ENCODE data around the gene FAM107B.
"Not testable (repeated sequence)": the region's sequence is repeated elsewhere in the genome, so short reads cannot be mapped to it uniquely, and the experiment has no call there.

The FAM107B gene

DNA sequence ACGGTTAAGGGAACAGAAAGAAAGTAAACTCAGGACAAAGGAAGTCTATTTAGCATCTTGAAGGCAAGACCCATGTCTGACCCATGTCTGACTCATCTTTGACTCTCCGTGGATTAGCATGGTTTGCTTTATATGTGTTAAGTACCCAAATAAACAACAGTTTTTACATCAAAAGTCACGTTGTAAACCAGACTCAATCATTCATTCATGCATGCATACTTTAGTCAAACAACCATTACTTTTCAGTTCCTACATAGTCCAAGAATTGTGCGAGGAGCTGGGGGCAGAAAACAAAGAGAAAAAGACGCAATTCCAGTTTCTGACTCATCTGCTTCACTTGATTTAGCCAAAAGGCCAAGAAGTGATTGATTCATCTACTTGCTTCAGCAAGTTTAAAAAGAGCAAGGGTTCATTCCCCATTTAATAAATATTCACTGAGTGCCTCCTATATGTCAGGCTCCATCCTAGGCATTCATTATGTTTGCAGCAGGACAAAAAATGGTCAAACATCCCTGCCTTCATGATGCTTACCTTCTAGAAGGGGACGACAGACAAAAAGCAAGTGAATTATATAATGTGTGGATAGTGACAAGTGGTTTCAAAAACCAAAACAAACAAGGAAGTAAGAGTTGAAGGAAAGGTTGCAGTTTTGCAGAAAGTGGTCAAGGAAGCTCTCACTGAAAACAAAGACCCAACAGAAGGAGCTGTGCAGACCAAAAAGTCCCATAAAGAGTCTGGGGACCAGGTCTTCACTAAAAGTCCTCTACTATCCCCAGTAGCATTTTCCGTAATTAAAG lies 116.2 kb downstream of the FAM107B start:
- DNase-seq, result no peak

DNA sequence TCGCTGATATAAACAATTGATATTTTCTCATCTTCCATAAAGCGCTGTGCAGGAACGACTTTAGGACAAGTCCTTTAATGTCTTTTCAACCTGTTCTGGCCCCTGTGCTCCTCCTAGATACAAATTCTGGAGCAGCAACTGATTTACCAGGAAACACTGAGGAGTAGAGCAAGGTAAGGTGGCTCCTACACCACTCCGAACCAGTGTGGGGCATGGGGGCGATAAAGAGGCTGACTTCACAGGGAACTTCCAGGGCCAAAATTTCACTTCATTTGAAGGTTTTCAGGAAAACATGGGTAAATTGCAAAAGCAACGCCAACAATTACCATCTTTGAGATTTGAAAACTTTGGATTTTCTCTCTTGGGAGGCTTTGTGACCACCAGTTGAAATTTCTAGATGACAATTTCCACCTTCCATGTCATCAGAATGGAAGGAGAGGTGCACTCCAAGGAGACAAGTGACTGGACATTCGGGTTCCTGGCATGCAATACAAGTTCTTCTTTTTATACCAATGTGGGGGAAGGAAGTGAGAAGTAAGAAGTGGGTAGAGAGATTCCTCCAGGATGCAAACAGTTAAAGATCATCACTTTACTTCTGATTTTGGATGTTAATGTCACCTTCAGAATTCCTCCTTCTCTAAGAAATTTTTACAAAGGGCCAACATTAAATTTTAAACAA lies 118.5 kb downstream of the FAM107B start:
- DNase-seq, result no peak

DNA sequence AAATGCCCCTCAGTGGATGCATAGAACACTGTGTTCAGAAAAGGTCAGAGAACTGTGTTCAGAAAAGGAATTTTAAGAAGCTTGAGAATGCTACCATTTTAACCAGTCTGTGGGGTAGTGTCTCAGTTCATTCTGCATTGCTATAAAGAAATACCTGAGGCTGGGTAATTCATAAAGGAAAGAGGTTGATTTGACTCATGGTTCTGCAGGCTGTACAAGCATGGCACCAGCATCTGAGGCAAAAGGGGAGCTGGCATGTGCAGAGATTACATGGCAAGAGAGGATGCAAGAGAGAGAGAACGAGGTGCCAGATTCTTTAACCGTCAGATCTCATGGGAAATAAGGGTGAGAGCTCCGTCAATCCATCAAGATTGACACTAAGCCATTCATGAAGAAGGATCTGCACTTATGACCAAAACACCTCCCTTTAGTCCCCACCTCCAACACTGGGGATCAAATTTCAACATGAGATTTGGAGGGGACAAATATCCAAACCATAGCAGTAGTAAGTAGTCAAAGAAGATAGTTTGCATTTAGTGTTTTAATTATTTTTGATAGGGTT lies 119.8 kb downstream of the FAM107B start:
- DNase-seq, result no peak

DNA sequence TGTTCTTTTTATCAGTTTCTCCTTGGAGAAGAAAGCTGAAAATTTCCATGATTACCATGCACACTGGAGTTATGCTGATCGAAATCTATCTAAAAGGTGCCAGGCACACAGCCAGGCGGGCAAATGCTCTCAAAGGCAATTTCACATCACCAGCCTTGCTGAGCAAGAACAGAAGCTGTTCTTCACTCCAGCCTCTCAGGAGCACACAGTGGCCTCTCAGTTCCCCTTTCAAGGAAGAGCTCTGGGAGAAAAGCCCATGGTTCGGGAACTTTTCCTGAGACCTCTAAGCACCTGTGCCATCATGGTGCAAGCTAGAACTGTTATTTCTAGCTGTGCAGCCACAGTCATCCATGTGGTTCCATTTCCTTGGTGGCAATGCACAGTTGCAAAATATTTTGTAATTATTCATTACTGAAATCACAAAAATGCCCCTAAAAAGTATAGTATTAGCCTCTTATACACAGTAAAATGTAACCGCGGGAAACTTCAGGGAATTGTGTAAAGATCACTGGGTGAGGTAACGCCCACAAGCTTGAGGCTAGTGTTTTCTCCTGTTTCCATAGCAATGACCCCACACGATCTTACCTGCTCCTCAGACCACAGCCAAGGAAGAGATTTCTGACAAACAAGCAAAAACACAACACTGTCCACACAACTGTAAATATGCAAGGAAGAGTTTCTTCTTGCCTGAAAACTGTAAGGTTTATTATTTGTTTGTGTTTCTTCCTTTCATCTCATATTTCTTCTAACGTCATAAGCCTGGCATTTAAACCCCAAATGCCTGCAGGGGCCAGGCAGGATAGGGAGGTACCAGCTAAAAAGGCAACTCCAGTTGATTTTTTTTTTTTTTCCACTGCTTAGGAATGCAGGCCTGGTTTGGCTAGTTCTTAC lies 121.2 kb downstream of the FAM107B start:
- DNase-seq, result no peak

DNA sequence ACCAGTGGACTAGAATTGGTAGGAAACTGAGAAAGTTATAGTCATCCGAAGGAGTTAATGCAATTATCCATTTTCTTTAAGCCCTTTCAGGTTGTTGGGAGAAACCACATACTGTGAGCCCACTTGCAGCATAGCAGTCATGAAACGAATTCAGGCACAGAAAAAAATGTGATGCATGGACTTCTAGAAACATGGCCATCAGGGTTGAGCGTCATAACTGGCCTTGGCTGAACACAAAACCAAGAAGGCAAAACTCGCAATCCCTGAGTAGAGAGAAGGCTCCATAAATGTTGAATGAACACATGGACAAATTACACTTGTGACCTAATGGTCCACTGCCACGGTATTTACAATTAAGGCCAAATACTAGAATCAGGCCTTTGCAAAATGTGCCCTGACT lies 121.9 kb downstream of the FAM107B start:
- DNase-seq, result no peak

DNA sequence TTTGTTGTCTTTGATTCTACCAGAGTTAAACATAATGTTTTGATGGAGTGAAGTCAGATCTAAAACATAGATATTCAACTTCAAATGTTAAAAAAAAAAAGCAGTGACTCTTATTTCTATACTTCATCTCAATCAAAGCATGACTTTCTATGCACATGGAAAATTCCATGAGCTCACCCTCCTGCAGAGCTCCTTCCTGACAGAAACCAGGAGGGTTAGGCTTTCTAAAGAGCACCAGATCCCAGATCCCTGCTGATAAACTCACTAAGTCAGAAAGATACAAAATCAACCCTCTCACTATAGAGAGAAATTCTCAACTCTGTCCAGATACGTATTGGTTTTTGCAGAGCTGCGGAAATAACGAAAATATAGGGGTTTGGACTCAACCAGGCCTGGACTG lies 122.6 kb downstream of the FAM107B start:
- no peak for DNase-seq

DNA sequence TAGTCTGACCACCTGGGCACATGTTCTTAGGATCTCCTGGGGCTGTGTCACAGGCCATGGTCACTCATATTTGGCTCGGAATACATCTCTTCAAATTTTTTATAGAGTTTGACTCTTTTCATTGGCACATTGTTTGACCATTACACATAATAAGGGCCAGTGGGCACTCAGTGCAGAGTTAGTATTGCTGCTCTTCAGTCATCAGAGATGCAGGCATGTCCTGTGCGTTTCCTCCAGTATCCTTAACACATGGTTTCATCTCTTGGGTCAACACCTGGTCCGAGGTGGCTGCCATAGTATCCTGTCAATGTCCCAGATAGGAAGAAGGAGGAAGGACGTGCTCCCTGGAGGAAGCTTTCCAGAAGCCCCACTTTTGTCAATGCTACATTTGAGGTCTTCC lies 125.0 kb downstream of the FAM107B start:
- no peak for DNase-seq

DNA sequence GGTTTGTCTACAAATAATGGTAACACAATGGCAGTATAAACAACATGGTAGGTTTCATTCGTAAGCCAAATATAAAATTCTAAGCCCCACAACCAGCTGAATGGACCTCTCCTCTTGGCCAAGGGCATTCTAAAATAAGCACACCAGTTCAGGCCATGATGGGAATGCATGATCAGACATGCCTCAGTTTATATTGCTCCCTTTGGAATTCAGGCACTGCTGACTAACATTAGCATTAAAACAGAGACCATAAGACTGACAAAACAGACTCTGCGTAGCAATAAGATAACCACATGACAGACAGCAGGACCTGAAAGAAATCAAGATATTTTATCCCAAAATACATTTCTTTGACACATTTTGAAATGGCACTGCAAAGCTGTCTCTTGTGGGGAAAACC lies 125.8 kb downstream of the FAM107B start:
- DNase-seq, result no peak

DNA sequence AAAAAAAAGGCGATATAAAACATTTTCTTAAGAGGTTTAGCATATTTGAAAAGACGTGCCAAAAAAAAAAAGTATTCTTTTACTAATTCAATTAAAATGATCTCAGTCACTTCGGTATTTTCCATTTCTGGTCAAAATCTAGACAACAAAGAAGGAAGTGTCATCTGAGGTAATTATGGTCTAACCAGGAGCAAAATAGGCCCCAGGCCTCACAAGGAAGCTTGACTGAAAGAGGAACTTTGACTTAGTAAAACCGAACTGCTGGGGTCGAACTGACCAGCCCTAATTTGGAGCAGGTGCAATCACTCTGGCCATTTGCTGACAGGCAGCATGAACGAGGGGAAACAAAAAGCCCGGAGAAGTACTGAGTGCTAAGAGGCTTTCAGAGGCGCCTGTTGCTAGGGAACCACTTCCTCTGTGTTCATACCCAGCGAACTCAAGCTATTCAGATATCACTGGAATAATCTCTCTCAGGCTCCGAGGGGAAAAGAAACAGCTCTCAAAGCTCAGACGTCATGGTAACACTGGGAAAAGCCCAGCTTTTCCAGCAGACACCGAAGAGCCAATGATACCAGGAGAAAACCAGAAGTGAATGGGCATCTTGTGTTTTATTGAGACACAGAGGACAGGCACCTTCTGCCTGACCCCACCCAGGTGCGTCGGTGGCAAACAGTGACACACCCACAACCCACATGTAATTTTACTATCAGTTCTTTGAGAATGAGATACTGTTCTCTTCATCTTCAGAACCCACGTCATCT lies 126.5 kb downstream of the FAM107B start:
- DNase-seq, result peak; percentile 69

DNA sequence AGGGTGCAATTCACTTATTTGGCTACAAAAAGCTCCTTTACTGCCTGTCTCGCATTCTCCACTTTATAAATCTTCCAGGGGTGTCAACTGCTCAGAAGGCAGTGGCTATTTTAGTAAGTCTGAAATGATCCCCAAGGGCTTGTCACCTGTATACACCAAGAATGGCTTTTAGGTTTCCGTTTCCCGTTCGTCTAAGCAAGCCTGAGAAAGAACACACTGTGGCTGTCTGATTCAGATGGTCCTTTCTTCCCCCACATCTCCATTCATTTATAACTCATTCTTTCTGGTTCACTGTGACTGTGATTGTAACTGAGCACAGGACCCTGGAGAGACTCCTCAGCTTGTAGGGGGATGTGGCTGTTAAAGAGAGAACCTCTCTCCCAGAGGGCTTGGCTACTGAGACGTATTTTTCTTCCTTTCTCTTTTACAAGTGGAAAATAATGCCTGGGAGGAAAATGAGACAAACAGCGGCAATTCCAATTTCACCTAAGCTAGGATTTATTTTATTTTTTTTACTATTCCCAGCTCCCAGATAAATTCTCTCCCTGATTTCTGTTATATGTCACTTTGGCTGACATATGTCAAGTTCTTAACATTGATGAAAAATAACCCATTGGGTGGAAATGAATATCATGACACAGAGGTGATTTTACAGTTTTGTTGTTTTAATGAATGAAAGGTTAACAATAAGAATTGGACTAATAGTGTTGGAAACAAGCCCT lies 129.3 kb downstream of the FAM107B start:
- DNase-seq, result no peak

DNA sequence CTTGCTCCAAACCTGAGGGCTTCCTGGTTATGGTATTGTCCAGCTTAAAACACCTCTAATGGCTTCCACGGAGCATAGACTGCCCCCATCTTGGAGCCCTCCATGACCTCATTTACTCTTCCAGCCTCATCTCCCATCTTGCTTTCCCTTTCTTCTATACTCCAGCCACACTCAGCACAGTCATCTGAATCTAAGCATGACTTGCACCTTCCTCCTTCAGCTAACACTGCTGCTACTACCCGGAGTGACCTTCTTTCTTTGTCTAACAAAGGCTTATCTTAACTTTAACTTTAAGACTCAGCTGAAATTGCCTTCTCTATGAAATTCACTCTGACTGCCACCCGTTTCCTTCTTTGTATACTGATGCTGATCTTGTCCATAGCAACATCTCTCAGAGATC lies 135.1 kb downstream of the FAM107B start:
- DNase-seq, result no peak

DNA sequence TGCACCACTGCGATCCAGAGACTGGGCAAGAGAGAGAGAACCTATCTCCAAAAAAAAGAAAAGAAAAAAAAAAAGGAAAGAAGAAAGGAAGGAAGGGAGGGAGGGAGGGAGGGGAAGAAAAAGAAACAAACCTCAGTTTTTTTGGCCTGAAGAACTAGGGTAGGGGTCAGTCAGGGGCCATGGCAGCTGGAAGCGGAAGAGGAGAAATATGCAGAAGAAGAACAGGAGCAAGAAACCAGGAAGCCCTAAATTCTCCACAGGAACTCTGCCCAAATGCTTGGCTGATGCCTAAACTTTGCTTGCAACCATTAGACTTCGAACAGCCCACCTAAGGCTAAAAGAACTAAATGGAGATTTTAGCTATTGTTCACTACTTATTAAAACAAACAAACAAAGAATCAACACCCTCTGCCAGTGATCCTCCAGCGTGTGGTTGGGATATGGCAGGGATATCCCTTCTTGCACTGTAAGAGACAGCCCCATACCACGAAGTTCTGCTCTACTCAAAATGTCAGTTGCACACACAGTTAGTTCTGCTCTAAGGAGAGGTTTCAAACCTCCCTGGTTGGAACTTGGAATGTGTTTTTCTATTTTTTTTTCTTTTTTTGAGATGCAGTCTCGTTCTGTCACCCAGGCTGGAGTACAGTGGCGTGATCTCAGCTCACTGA lies 139.5 kb downstream of the FAM107B start:
- no peak for DNase-seq

DNA sequence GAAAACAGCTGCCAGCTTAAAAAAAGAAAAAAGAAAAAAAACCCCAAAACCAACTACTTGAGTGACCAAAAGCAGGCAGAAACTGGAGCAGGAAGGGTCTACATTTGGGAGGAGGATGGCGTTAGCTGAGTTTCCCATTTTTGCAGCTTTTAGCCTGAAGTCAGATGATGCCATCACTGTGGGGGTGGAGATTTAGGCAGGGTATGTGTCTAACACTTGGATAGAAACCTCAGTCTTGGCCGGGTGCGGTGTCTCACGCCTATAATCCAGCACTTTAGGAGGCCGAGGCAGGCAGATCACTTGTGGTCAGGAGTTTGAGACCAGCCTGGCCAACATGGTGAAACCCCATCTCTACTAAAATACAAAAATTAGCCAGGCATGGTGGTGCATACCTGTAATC lies 140.1 kb downstream of the FAM107B start:
- DNase-seq, result not testable (repeated sequence)

DNA sequence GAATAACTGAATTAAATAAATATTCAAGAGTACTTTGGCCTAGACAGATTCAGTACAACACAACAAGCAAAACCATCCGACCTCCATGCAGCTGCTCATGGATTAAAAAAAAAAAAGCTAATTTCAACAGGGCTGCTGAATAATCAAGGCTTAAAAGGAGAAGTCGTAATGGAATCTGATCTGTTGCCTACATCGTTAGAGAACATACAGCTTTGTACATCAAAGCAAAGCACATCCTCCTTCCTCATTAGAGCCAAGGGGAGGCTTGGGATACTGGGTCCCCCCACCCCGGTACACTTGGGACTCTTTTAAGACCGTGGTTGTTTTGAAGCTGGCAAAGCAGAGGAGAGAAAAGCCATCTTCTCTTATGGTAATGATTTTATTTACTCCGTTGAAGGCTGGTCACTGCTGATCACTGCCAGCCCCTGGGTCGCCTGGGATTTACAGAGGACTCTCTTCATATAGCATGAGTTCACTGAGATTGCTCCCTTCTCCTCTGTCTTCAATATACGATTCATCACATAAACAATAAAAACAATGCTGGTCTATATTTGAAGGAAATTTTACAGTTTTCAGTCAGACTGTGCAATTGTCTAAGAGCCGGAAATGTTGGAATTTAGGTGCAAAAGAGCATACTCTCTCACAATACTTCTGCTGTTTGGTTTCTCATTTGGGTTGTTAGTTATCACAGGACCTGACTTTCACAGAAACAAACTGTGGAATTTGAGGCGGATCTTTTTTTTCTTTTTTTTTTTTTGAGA lies 148.8 kb downstream of the FAM107B start:
- DNase-seq, result no peak

DNA sequence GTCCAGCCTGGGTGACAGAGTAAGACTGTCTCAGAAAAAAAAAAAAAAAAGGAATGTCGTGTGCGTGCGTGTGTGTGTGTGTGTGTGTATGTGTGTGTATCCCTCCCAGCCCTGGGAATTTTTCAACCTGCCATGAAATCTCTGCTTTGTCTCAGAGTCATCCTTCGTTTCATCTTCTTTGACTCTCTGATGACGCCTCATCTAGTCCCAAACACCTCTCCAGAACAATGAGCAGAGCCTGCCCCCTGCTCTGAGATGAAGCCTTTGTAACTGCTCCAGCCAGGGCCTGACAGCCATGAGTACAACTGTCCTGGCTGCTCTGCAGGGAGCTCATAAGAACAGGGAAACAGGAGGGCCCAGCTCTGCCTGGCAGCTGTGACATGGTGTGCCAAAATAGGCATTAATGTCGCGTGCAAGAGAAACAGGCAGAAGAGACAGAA lies 149.5 kb downstream of the FAM107B start:
- no peak for DNase-seq

DNA sequence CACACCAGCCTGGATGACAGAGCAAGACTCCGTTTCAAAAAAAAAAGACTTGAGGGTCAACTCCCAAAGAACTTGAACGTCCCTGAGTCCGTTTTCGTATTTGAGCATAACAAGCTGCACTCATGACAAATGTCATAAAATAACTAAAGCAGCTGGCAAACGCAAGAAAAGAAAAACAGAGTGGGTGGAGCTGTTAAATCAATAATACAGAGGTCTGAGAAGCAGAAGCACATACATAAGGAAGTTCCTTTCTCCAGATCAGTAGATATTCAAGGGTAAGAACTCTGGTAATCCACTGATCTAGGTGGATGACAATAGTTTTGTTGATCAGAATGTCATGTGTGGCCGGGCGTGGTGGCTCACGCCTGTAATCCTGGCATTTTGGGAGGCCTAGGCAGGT lies 150.1 kb downstream of the FAM107B start:
- no peak for DNase-seq

DNA sequence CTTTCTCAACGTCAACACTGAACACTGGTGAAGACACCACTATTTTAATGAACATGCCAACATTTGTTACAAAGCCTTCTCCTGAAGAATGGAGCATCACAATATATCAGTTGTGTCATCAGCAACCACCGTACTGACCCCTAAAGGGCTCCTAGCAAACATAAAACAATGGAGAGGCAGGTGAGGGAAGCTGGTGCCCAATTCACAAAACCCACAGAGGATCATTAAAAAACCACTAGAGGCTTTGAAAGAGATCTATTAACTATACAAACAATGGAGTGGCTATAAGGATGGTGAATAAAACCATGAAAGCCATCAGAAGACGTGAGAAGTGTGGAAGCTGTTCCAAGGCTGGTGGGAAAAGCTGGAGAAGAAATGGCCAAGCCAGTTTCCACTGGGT lies 150.8 kb downstream of the FAM107B start:
- no peak for DNase-seq

DNA sequence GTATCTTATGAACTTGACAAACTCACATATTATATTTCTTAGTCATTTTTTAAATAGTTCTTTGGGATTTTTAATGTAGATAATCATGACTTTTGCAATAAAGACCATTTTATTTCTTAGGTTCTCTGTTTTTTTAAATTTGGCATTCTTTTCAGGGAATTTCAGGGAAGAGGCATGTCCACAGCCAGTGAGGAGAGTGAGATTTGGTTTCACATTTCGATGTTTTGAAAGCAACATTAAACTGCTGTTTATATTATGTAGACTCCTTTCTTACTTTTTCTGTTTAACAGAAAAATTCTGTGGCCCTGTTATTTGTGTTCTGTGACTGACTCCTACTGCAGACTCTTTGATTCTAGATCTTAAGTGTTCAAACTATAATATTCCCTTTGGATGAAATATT lies 153.7 kb downstream of the FAM107B start:
- DNase-seq, result no peak

DNA sequence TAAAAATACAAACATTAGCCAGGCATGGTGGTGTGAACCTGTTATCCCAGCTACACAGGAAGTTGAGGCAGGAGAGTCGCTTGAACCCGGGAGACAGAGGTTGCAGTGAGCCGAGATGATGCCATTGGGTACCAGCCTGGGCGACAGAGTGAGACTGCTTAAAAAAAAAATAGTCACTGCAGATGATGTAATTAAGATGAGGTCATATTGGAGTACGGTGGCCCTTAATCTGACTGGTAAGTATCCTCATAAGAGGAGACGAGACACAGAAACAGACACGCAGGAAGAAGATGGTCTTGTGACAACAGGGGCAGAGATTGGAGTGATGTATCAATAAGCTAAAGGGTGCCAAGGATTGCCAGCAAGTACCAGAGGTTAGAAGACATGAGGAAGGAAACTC lies 156.0 kb downstream of the FAM107B start:
- no peak for DNase-seq

DNA sequence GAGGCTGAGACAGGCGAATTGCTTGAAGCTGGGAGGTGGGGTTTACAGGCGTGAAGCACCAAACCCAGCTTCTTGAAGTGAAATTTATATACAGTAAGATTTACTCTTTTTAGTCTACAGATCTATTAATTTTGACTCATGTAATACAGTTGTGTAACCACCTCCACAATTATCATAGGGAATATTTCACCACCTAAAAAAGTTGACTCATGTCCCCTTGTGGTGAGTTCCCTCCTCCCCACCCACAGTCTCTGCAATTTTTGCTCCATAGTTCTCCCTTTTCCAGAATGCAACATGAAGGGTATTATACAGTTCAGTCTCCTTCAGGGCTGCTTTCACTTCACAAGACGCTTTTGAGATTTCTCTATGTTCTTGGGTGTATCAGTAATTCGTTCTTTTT lies 156.8 kb downstream of the FAM107B start:
- DNase-seq, result no peak
